GM19025 (cell line): Measurements from ENCODE around the gene KRTAP10-10.
"Not testable (repeated sequence)": the region's sequence is repeated elsewhere in the genome, so short reads cannot be mapped to it uniquely, and the experiment has no call there.

ENCODE experiments used
- ATAC-seq: cut with Tn5 transposase; IDR thresholded peaks from one replicate; pipeline ENCODE4 v1.9.1; 2021; ENCODE audit warnings: mild to moderate bottlenecking, low read depth, moderate library complexity; ENCODE audit not compliant: unreplicated experiment

KRTAP10-10 gene

GRCh38 chr21:44671911-44672310, 34.8 kb downstream of the KRTAP10-10 start:
- no peak for ATAC-seq

DNA sequence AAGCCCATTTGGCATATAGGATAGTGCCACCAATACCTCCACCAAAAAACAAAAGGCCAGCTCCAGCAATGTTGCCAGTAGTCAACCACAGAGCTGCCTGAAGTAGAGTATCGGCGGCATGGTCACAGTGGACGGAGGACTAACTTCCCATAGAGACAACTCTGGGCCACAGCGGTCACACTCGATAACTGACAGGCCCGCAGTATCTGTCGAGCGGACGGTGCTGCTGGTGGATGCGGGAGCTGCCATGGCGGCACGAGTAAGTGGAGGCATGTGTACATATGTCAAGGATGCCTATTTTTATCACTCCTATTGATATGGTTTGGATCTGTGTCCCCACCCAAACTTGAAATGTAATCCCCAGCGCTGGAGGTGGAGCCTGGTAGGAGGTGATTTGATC, 40.7 kb downstream of the KRTAP10-10 start:
- ATAC-seq: no peak

GRCh38 chr21:44681152-44681551, 44.0 kb downstream of the KRTAP10-10 start:
- ATAC-seq: no peak

GRCh38 chr21:44681861-44682579, 44.9 kb downstream of the KRTAP10-10 start, which contains the start of gene KRTAP12-1:
Gene KRTAP12-1, minus strand, starts transcription at chr21:44682163. Its CDS starts 40 bp downstream, at chr21:44682123.
- no peak for ATAC-seq

GRCh38 chr21:44682580-44683151, 45.5 kb downstream of the KRTAP10-10 start:
- ATAC-seq: no peak

GRCh38 chr21:44684077-44684476, 46.9 kb downstream of the KRTAP10-10 start:
- ATAC-seq: no peak

DNA sequence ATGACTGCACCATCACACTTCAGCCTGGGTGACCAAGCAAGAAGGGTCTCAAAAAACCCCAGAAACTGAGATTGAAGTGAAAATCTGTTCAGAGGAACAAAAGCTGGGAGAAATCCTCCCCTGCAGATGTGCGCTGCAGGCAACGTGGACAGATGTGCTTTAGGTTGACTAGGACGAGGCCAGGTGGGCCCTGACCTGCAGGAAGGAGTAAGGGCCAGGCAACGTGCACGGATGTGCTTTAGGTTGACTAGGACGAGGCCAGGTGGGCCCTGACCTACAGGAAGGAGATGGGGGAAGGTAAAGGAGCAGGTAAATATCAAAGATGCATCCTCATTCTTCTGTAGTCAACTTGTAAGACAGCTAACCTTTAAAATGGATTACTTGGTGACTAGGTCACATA, 47.3 kb downstream of the KRTAP10-10 start:
- ATAC-seq: no peak

DNA sequence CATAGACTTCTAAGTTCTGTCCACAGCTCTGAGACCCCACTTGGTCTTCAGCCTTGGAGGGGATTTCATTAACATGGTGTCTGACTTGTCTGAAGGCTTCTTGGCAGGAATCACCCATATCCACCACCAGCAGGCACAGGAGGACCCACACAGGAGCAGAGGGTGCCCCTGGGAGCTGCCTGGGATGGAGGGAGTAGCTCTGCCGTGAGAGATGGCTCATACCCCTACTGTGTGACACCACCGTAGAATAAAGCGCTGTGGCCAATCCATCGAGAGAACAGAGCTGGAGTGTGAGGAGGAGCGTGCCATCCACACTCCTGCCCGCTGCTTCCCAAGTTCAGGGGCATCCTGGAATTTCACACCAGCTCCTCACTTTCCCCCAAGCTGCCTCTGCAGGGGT, 47.9 kb downstream of the KRTAP10-10 start:
- not testable (repeated sequence) for ATAC-seq

DNA sequence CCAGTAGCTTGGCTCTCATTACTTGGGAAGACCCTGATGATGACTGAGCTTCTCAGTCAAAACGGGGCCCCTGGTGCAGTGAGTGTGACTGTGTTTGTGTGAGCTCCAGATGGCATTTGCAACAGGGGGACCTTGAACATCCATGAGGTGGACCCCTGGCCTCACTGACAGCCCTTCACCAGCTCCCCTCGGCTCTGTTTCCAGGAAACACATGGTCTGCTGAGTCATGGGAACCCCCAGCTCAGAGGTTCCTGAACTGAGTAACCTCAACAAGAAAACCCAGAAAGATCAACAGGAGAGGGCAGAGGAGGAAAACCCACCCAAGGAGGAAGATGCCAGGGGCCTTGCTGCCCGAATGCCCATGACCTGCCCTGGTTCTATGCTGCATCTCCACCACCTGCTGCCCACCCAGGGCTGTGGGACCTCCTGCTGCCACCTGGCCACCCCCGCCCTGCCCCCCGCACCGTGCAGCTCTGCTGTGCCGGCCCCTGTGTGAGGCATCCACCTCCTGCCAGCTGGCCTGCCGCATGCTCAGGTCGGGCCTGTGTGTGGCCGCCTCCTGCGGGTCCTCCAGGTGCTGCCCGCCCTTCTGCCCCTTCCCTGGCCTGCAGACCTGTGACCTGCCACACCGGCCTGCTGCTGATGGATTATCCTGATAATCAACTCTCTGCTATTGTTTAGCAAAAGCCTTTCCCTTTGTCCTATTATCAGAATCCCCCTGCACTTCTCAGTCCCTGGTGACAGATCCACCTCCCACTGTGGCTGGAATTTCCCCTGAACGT, 49.0 kb downstream of the KRTAP10-10 start:
- no peak for ATAC-seq

DNA sequence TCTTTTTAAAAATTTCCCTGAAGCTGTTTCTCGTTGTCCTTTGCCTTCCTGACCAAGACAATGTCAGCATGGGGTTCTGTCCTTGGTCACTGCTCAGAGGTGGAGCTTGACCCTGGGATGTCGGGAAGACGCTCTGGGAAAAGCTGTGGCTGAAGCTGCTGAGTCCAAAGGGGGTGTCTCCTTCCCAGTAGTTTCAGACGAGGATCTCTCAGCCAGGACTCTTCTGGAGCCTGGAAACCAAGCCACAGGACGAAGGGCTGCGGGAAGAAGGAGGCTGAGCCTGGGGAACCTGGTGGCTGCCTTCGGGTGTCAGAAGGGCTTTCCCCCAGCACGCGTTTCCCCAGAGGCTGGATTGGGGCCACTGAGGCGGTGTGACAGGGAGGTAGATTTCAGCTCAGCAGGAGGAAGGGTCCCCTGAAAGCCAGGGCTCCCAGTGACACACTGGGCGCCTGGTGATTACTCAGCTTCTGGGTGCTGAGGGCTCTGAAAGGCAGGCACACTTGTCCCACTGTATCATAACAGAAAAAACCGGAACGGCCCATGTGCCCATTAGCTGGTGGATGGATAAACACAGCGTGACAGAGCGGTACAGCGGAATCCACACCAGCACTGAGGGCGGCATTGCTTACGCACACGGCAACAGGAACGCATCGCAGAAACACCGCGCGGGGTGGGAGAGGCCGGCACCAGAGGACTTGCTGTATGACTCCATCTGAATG, 49.8 kb downstream of the KRTAP10-10 start:
- no peak for ATAC-seq

GRCh38 chr21:44687671-44688070, 50.5 kb downstream of the KRTAP10-10 start:
- no peak for ATAC-seq
